MM.1S (cell line): ENCODE results near the gene ZBTB17.

Experiments
- DNase-seq: peaks from one replicate; pipeline ENCODE4 v3.0.0-alpha.2; 2015
- H2AFZ ChIP-seq: fragments of 300-600 bp; sonication (generic); 2 replicates; pipeline ENCODE4 v1.6.0; 2016; ENCODE audit warnings: antibody characterized with exemption, low read length
- H3F3A ChIP-seq: fragments of 300-600 bp; sonication (generic); 2 replicates; pipeline ENCODE4 v1.6.1; 2016; ENCODE audit warnings: mild to moderate bottlenecking, antibody characterized with exemption, low read length, moderate library complexity, mixed read lengths; ENCODE audit not compliant: insufficient read depth
- H3K27ac ChIP-seq: fragments of 300-600 bp; sonication (generic); 2 replicates; pipeline ENCODE4 v1.5.1; 2016; ENCODE audit warnings: mild to moderate bottlenecking, low read length
- H3K27me3 ChIP-seq: fragments of 300-600 bp; sonication (generic); replicated peaks from 2 replicates; pipeline ENCODE4 v1.6.0; 2016; ENCODE audit warnings: low read length; ENCODE audit not compliant: insufficient read depth
- H3K36me3 ChIP-seq: fragments of 300-600 bp; sonication (generic); replicated peaks from 2 replicates; pipeline ENCODE4 v1.6.1; 2016; ENCODE audit warnings: mild to moderate bottlenecking, low read length, mixed read lengths; ENCODE audit not compliant: insufficient read depth
- H3K4me1 ChIP-seq: fragments of 300-600 bp; sonication (generic); 2 replicates; pipeline ENCODE4 v1.6.1; 2016; ENCODE audit warnings: low read length, mixed read lengths
- H3K4me2 ChIP-seq: fragments of 300-600 bp; sonication (generic); 2 replicates; pipeline ENCODE4 v1.6.0; 2016; ENCODE audit warnings: low read depth, low read length
- H3K4me3 ChIP-seq: fragments of 300-600 bp; sonication (generic); 2 replicates; pipeline ENCODE4 v1.5.1; 2016; ENCODE audit warnings: low read length, mixed read lengths
- H3K79me2 ChIP-seq: fragments of 300-600 bp; sonication (generic); 2 replicates; pipeline ENCODE4 v1.6.1; 2016; ENCODE audit warnings: mixed run types, low read length, mixed read lengths
- H3K9ac ChIP-seq: fragments of 300-600 bp; sonication (generic); 2 replicates; pipeline ENCODE4 v1.6.1; 2016; ENCODE audit warnings: low read length, mixed read lengths
- H3K9me2 ChIP-seq: fragments of 300-600 bp; sonication (generic); replicated peaks from 2 replicates; pipeline ENCODE4 v1.6.1; 2016; ENCODE audit warnings: mild to moderate bottlenecking, low read length, mixed read lengths; ENCODE audit not compliant: insufficient read depth
- H3K9me3 ChIP-seq: fragments of 300-600 bp; sonication (generic); replicated peaks from 2 replicates; pipeline ENCODE4 v1.6.1; 2016; ENCODE audit warnings: mild to moderate bottlenecking, low read length, mixed read lengths; ENCODE audit not compliant: insufficient read depth
- H4K20me1 ChIP-seq: fragments of 300-600 bp; sonication (generic); 2 replicates; pipeline ENCODE4 v1.6.1; 2016; ENCODE audit warnings: mild to moderate bottlenecking, low read length, moderate library complexity, mixed read lengths; ENCODE audit not compliant: insufficient read depth
- EZH2 ChIP-seq: fragments of 300-600 bp; sonication (generic); optimal IDR thresholded peaks from 2 replicates; pipeline ENCODE3; 2017; ENCODE audit warnings: low read depth, mild to moderate bottlenecking, antibody characterized with exemption, low read length, mixed read lengths
- EZH2phosphoT487 ChIP-seq: fragments of 300-600 bp; sonication (generic); IDR thresholded peaks from 2 replicates; pipeline ENCODE4 v1.6.1; 2018; ENCODE audit warnings: antibody characterized with exemption, low read length
- TF ChIP-seq, protein P1 (sequence below): fragments of 300-600 bp; sonication (generic); IDR thresholded peaks from 2 replicates; pipeline ENCODE4 v1.5.1; 2016; ENCODE audit warnings: antibody characterized with exemption, low read length, mixed read lengths

Gene ZBTB17

DNA sequence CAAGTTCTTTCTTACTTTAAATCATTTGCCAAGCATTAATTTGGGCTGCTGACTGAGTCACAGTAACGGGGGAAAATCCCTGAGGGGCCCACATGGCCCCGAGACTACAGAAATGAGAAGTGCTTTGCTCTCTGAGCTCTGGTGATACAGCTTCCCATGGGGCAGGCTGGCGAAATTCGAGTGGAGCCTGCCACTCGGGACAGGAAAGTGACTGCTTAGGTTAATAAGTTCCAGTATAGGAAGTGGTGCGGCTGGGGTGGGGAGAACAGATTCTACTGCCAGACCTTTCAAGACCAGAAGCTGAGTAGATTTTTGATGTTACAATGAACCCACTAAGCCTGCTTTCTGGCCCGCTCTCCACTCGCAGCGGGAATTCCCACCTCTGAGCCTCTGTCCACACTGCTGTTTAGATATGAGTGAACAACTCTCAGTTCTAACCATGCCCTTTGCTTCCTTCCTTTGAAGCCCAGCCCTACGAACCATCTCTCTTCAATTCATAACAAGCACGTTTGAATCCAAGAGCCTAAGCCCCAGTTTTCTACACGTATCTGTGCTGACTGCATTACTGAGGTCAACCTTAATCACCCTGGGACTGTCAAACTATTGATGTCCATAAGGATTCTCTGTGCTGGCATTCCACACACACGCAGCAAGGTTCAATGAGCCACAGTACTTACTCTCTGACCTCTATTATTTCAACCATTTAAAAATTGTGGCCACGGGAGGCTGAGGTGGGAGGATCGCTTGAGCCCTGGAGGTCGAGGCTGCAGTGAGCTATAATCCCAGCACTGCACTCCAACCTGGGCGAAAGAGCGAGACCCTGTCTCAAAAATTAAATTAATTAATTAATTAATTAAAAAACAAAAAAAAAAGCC is 9.6 kb downstream of the ZBTB17 start:
- Histone ChIP-seq H2AFZ (no peak overlapping the region), H3K4me2 (no peak overlapping the region), H3K36me3 (no peaks in the 10 kb centered on the region), H3K27ac (no peak overlapping the region), H3K9me2 (no peaks in the 10 kb centered on the region), H3K9ac (no peak overlapping the region), H3K4me1 (no peaks in the 10 kb centered on the region), H3F3A (no peaks in the 10 kb centered on the region), H3K9me3 (no peaks in the 10 kb centered on the region), H3K27me3 (no peaks in the 10 kb centered on the region), H3K4me3 (no peak overlapping the region), H4K20me1 (no peaks in the 10 kb centered on the region), H3K79me2 (peaks cover 68% of the 10 kb centered on the region)
- no peak for DNase-seq
- TF ChIP-seq EZH2 (no peak), EZH2phosphoT487 (no peak)
- TF ChIP-seq, protein P1, sequence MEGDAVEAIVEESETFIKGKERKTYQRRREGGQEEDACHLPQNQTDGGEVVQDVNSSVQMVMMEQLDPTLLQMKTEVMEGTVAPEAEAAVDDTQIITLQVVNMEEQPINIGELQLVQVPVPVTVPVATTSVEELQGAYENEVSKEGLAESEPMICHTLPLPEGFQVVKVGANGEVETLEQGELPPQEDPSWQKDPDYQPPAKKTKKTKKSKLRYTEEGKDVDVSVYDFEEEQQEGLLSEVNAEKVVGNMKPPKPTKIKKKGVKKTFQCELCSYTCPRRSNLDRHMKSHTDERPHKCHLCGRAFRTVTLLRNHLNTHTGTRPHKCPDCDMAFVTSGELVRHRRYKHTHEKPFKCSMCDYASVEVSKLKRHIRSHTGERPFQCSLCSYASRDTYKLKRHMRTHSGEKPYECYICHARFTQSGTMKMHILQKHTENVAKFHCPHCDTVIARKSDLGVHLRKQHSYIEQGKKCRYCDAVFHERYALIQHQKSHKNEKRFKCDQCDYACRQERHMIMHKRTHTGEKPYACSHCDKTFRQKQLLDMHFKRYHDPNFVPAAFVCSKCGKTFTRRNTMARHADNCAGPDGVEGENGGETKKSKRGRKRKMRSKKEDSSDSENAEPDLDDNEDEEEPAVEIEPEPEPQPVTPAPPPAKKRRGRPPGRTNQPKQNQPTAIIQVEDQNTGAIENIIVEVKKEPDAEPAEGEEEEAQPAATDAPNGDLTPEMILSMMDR, result no peak

DNA sequence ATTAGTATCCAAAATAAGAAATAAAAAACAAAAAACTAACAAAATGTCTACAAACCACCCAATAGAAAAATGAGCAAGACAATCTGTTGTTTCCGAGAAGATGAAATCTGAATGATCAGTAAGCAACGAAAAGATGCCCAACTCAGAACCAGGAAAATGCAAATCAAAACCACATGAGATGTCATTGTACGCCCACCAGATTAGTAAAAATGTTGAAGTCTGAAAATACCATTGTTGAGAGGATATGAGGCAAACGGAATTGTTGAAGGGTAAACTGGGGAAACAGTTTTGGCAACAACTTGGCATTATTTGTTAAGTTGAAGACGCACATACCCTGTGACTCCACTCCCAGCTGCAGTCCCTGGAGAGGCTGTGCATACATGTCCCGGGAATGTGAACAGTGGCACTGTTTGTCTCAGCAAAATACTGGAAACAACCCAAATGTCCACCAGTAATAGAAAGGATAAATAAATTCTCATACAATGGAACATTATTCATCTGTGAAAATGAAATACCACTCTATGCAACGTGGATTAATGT is 10.6 kb downstream of the ZBTB17 start:
- Histone ChIP-seq H3K4me2 (no peak overlapping the region), H3K4me3 (no peak overlapping the region), H3K79me2 (peaks cover 74% of the 10 kb centered on the region), H3K9me3 (no peaks in the 10 kb centered on the region), H4K20me1 (no peaks in the 10 kb centered on the region), H3K36me3 (no peaks in the 10 kb centered on the region), H3K9ac (no peak overlapping the region), H3K9me2 (no peaks in the 10 kb centered on the region), H3K27ac (no peak overlapping the region), H2AFZ (no peak overlapping the region), H3F3A (no peaks in the 10 kb centered on the region), H3K4me1 (no peaks in the 10 kb centered on the region), H3K27me3 (no peaks in the 10 kb centered on the region)
- DNase-seq, result no peak
- TF ChIP-seq EZH2phosphoT487, result no peak
- TF ChIP-seq, protein P1, result no peak
- TF ChIP-seq EZH2, result no peak

DNA sequence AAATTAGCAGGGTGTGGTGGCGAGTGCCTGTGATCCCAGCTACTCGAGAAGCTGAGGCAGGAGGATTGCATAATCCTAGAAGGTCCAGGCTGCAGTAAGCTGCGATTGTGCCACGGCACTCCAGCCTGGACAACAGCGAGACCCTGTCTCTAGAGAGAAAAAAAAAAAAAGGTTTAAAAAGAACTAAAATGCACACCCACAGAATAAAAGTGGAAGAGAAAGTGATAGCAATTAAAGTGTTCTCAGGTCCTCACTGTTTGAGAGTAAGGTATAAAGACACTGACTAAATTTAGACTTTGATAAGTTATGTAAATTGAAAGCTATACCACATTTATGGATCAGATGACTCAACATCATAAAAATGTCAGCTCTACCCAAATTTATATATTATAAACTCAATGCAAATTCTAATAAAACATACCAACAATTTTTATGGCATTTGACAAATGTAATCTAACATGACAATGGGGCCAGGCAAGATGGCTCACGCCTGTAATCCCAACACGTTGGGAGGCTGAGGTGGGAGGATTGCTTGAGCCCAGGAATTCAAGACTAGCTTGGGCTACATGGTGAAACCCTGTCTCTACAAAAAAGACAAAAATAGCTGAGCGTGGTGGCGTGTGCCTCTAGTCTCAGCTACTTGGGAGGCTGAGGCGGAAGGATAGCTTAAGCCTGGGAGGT is 11.8 kb downstream of the ZBTB17 start:
- Histone ChIP-seq H3K4me2 (no peak overlapping the region), H3F3A (no peaks in the 10 kb centered on the region), H3K36me3 (no peaks in the 10 kb centered on the region), H3K9me3 (no peaks in the 10 kb centered on the region), H3K9ac (no peak overlapping the region), H2AFZ (no peak overlapping the region), H3K4me1 (no peaks in the 10 kb centered on the region), H4K20me1 (no peaks in the 10 kb centered on the region), H3K9me2 (no peaks in the 10 kb centered on the region), H3K27me3 (no peaks in the 10 kb centered on the region), H3K79me2 (peaks cover 64% of the 10 kb centered on the region), H3K4me3 (no peak overlapping the region), H3K27ac (no peak overlapping the region)
- TF ChIP-seq, protein P1, result no peak
- DNase-seq, result no peak
